K562 (cell line): ENCODE data around the gene MYOZ2. TPM values are rescaled to one million over a fixed set of nuclear protein-coding genes. Genes with fewer than 3 reads are reported as not detected.

Experiments used
- ATAC-seq: fragments of 200-7000 bp; cut with Tn5 transposase; 3 replicates; pipeline ENCODE4 v1.9.1; 2020; ENCODE audit warnings: moderate library complexity
- BruUV-seq: library from RNA; stranded (reverse); fragments of 400-500 nt; replicated peaks from 2 replicates; lab custom pipeline; 2021; lab: Mats Ljungman, UMichigan
- CTCF ChIA-PET: fragments of 300-600 bp; formaldehyde crosslinking; extraction: SDS; loops from one replicate; lab custom pipeline; 2021; ENCODE audit warnings: low intra/inter-chr PET ratio; lab: Yijun Ruan, JAX
- POLR2A ChIA-PET: fragments of 300-600, 350-650 bp; sonication (Branson Sonifier 250); formaldehyde crosslinking; extraction: SDS; loops from one replicate; lab custom pipeline; 2021; ENCODE audit warnings: antibody characterized with exemption, inconsistent platforms; lab: Yijun Ruan, JAX
- DNase-seq, 4 experiments: peaks; one replicate each; pipeline versions ENCODE4 v3.0.0 to v3.0.0-alpha.2; 2011 to 2018; ENCODE audit warnings: low spot score in 3 of 4, mixed read lengths in 3 of 4; ENCODE audit errors: extremely low read depth in 1 of 4
- FAIRE-seq: peaks from 2 replicates; lab custom pipeline; 2011; peaks lifted over from hg19 to GRCh38; lab: Jason Lieb, UNC
- H2AFZ ChIP-seq: 2 replicates; pipeline ENCODE4 v1.6.0; 2011; ENCODE audit warnings: low read depth, low read length, control low read depth, inconsistent platforms
- H3K27ac ChIP-seq: fragments of 200-600 bp; 3 replicates; pipeline ENCODE4 v1.8.0; 2011; ENCODE audit warnings: low read depth, mild to moderate bottlenecking, control low read depth, inconsistent platforms, low read length, moderate library complexity, mixed read lengths; ENCODE audit errors: extremely low read depth
- H3K27me3 ChIP-seq, 2 experiments: fragments of 300-600 bp in 1 of 2; 2 replicates in 1 of 2; 3 replicates in 1 of 2; pipeline versions ENCODE4 v1.6.0 to v1.8.0; 2011; ENCODE audit warnings: inconsistent platforms in 2 of 2, low read length in 2 of 2, mild to moderate bottlenecking in 1 of 2, mixed read lengths in 1 of 2, moderate library complexity in 1 of 2; ENCODE audit not compliant: control insufficient read depth in 2 of 2, insufficient read depth in 2 of 2
- H3K36me3 ChIP-seq: fragments of 300-600 bp; 3 replicates; pipeline ENCODE4 v1.8.0; 2011; ENCODE audit warnings: mild to moderate bottlenecking, low read length, inconsistent platforms; ENCODE audit not compliant: control insufficient read depth, insufficient read depth
- H3K4me1 ChIP-seq, 2 experiments: fragments of 200-600 bp in 1 of 2; replicated peaks in 1 of 2; 2 replicates in 1 of 2; 3 replicates in 1 of 2; pipeline versions ENCODE4 v1.5.1 to v1.8.0; 2011; ENCODE audit warnings: inconsistent platforms in 2 of 2, low read length in 2 of 2, mild to moderate bottlenecking in 1 of 2, mixed read lengths in 1 of 2, moderate library complexity in 1 of 2; ENCODE audit not compliant: control insufficient read depth in 2 of 2, insufficient read depth in 2 of 2
- H3K4me2 ChIP-seq: 2 replicates; pipeline ENCODE4 v1.6.1; 2011; ENCODE audit warnings: low read length, control low read depth, inconsistent platforms, mixed read lengths; ENCODE audit not compliant: insufficient read depth
- H3K4me3 ChIP-seq: fragments of 200-600 bp; sonication (generic), shearing (Covaris generic); 2 replicates; pipeline ENCODE4 v1.5.1; 2016; ENCODE audit warnings: control low read depth, inconsistent platforms
- H3K79me2 ChIP-seq: fragments of 200-600 bp; 3 replicates; pipeline ENCODE4 v1.8.0; 2011; ENCODE audit warnings: low read length, inconsistent platforms; ENCODE audit not compliant: control insufficient read depth, insufficient read depth
- H3K9ac ChIP-seq, 2 experiments: 2 replicates each; pipeline versions ENCODE4 v1.6.0 to v1.6.1; 2011; ENCODE audit warnings: low read depth in 2 of 2, low read length in 2 of 2, control low read depth in 1 of 2, inconsistent platforms in 1 of 2, mild to moderate bottlenecking in 1 of 2, mixed read lengths in 1 of 2; ENCODE audit not compliant: insufficient read depth in 1 of 2
- H3K9me1 ChIP-seq: one replicate; pipeline ENCODE4 v1.6.0; 2011; ENCODE audit warnings: inconsistent platforms, mild to moderate bottlenecking, low read length, moderate library complexity; ENCODE audit not compliant: control insufficient read depth, insufficient read depth
- H3K9me3 ChIP-seq: replicated peaks from 2 replicates; pipeline ENCODE4 v1.5.1; 2011; ENCODE audit warnings: low read depth, low read length, inconsistent platforms; ENCODE audit not compliant: control insufficient read depth, insufficient read depth
- H4K20me1 ChIP-seq: replicated peaks from 2 replicates; pipeline ENCODE4 v1.6.1; 2011; ENCODE audit warnings: low read length, inconsistent platforms, mixed read lengths; ENCODE audit not compliant: control insufficient read depth, insufficient read depth
- ELK1 ChIP-seq: sonication (generic); formaldehyde crosslinking; IDR thresholded peaks from 2 replicates; pipeline ENCODE4 v1.8.1; 2022; ENCODE audit warnings: missing genetic modification reagents
- ZBTB40 ChIP-seq, 2 experiments: fragments of 450-650 bp in 1 of 2; sonication (generic) in 1 of 2; formaldehyde crosslinking in 1 of 2; IDR thresholded peaks; 2 replicates each; pipeline versions ENCODE4 v1.7.1 to v1.9.0; 2016 to 2022; ENCODE audit warnings: inconsistent platforms in 1 of 2, mild to moderate bottlenecking in 1 of 2, missing genetic modification reagents in 1 of 2
- ZNF785 ChIP-seq: fragments of 250-450 bp; sonication (Bioruptor Pico); IDR thresholded peaks from 2 replicates; pipeline ENCODE4 v1.4.0; 2020; ENCODE audit warnings: mild to moderate bottlenecking
- WGBS: fragments of 100-300 bp; shearing (Covaris generic); methylation state at CpG from one replicate; pipeline ENCODE4 v1.1.6; 2016; ENCODE audit warnings: low coverage, mixed read lengths; ENCODE audit not compliant: insufficient coverage; ENCODE audit errors: missing lambda C conversion rate; 5-methylcytosine and 5-hydroxymethylcytosine counted together
- in situ Hi-C: fragments of 300-500 bp; cut with MboI; formaldehyde crosslinking; loops from 4 replicates; pipeline ENCODE4 v1.15.0; 2018; ENCODE audit warnings: inconsistent platforms, mixed read lengths
- intact Hi-C: fragments of 100-400 bp; cut with micrococcal nuclease; formaldehyde crosslinking; loops from 2 replicates; pipeline ENCODE4 v1.14.2; 2022
- polyA plus RNA-seq, 8 experiments: library from polyadenylated mRNA; depleted of rRNA in 4 of 8; stranded (reverse) in 5 of 8; unstranded in 3 of 8; fragments of >200 nt; fragmentation: Nextera tagmentation in 2 of 8; fragmentation: Illumina TruSeq in 1 of 8; extraction: Ambion mirVana in 2 of 8; extraction: Trizol in 1 of 8; gene quantifications; 2 replicates each; pipeline versions ENCODE4 v1.2.1 to v1.2.3, GENCODE V29; 2011 to 2014; ENCODE audit warnings: inconsistent platforms in 1 of 8, missing spikeins in 1 of 8
- total RNA-seq, 7 experiments: library from RNA; depleted of rRNA in 6 of 7; stranded (reverse); fragments of >200 nt in 6 of 7; fragmentation: Illumina TruSeq in 2 of 7; extraction: Trizol in 2 of 7; gene quantifications; 2 replicates each; pipeline versions ENCODE4 v1.2.1 to v1.2.3, GENCODE V29; 2011 to 2021; ENCODE audit warnings: low replicate concordance in 1 of 7

The MYOZ2 gene
- total and polyA plus RNA-seq, 9 of the 15 experiments (the other 6 are each of a cell fraction or from before 2014, with no cell fraction given): not detected

DNA sequence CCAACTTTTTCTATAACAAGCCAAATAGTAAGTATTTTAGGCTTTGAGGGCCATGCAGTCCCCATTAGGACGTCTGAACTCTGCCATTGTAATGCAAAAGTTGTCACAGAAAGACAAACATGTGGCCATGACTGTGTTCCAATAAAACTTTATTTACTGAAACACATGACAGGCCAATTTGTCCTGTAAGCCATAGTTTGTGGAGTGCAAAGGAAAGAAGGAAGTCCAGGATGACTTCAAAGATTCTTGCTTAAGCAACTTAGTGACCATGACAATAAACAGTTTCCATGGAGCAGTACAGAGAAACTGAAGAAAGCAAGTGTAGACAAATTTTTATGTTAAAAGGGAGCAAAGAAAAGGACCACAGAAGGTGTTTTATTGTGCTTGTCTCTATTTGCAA lies 35.0 kb upstream of the MYOZ2 start:
- H3K4me1 ChIP-seq: no peaks in the 10 kb centered on the region
- no peak overlapping the region for H2AFZ ChIP-seq
- H3K79me2 ChIP-seq: no peaks in the 10 kb centered on the region
- no peaks in the 10 kb centered on the region for H3K9me1 ChIP-seq
- no TSS peak for BruUV-seq
- CTCF ChIA-PET: no interaction called here
- POLR2A ChIA-PET: interaction anchor here (0.8 kb wide), 1 partner anchor 55 kb away, joined by 3 read pairs; no protein-coding TSS in a partner anchor
- WGBS: 0% methylated on average over 1 of the region's 1 CpG
- intact Hi-C loops (no loop called here), in situ Hi-C loops (no loop called here)
- H3K36me3 ChIP-seq: no peaks in the 10 kb centered on the region
- H4K20me1 ChIP-seq: no peaks in the 10 kb centered on the region
- no peak for FAIRE-seq
- H3K4me2 ChIP-seq: no peak overlapping the region
- H3K27ac ChIP-seq: no peak overlapping the region
- TF ChIP-seq ZBTB40 (IDR thresholded peaks at IDR 0.05) (peak; percentile 92), ZBTB40 (CRISPR knock-in tag; IDR thresholded peaks at IDR 0.05) (no peak), ELK1 (CRISPR knock-in tag) (no peak), ZNF785 (no peak)
- no peak overlapping the region for H3K4me3 ChIP-seq
- H3K9me3 ChIP-seq: no peaks in the 10 kb centered on the region
- H3K9ac ChIP-seq: no peak overlapping the region
- DNase-seq: no peak
- no peak for ATAC-seq
- 0 out of 5 replicates have a peak, but pooled peaks cover 0 to 2% of the 10 kb centered on the region in 2 experiments for H3K27me3 ChIP-seq
